ENCODE data around the gene PTPRR.

GRCh38 chr12:70829070-70829469, 91.5 kb downstream of the PTPRR start:
- TF ChIP-seq RAD21 (IDR thresholded peaks at IDR 0.05; ENCODE audit: insufficient read depth, low read depth, low read length) (no peak), MLLT1 (IDR thresholded peaks at IDR 0.05) (no peak), HDGF (IDR thresholded peaks at IDR 0.05) (no peak), NRF1 (conservative IDR thresholded peaks at IDR 0.05; ENCODE audit: low read depth, low read length) (no peak)
